ENCODE data around the gene BAG3. TPM values are rescaled to one million over a fixed set of nuclear protein-coding genes. Genes with fewer than 3 reads are reported as not detected.
A peak's percentile ranks its signal among the peaks of the same experiment; 100 is the strongest.

BAG3 gene
- total RNA-seq, 4 donors from 2014 or later = 337 to 626 (median 393) TPM

- DNase-seq = peak in 1 of 2 donors; percentile 33
- in situ Hi-C loops (cut with MboI; ENCODE audit: low sequenced_read_pairs in 4 of 4) = no loop called here
- intact Hi-C loops (cut with DNase I; ENCODE audit: low total_unique reads) = no loop called here
Observed at GRCh38 chr10:119634219-119634544, 17.0 kb upstream of the BAG3 start.

GRCh38 chr10:119637631-119638030, 13.5 kb upstream of the BAG3 start:
- no peaks in the 10 kb centered on the region for H3K4me1 ChIP-seq
- intact Hi-C loops (cut with DNase I; ENCODE audit: low total_unique reads) (no loop called here), in situ Hi-C loops (cut with MboI; ENCODE audit: low sequenced_read_pairs in 4 of 4) (no loop called here)
- no peak overlapping the region for H3K27ac ChIP-seq
- no peaks in the 10 kb centered on the region for H3K36me3 ChIP-seq
- DNase-seq (no peak), ATAC-seq (no peak)
- TF ChIP-seq POLR2A (IDR thresholded peaks at IDR 0.05) = no peak
- no peak overlapping the region for H3K4me3 ChIP-seq
- no peaks in the 10 kb centered on the region for H3K27me3 ChIP-seq
- no peaks in the 10 kb centered on the region for H3K9me3 ChIP-seq

More at GRCh38 chr10:119634219-119634544, 17.0 kb upstream of the BAG3 start:
- H3K36me3 ChIP-seq = no peaks in the 10 kb centered on the region
- H3K4me1 ChIP-seq = no peaks in the 10 kb centered on the region
- no peaks in the 10 kb centered on the region for H3K9me3 ChIP-seq
- TF ChIP-seq POLR2A (IDR thresholded peaks at IDR 0.05) (no peak), CTCF (IDR thresholded peaks at IDR 0.05 in 4 of 5, conservative IDR thresholded peaks at IDR 0.05 in 1 of 5) (no peak)
- ATAC-seq = no peak
- H3K27ac ChIP-seq = no peak overlapping the region
- no peak overlapping the region for H3K4me3 ChIP-seq
- no peaks in the 10 kb centered on the region for H3K27me3 ChIP-seq

- in situ Hi-C loops (cut with MboI; ENCODE audit: low sequenced_read_pairs in 4 of 4) (no loop called here), intact Hi-C loops (cut with DNase I; ENCODE audit: low total_unique reads) (no loop called here)
- H3K4me3 ChIP-seq = no peak overlapping the region
- no peak for TF ChIP-seq POLR2A (IDR thresholded peaks at IDR 0.05)
- no peak for TF ChIP-seq CTCF (IDR thresholded peaks at IDR 0.05 in 4 of 5, conservative IDR thresholded peaks at IDR 0.05 in 1 of 5)
- no peaks in the 10 kb centered on the region for H3K27me3 ChIP-seq
- H3K9me3 ChIP-seq = no peaks in the 10 kb centered on the region
- ATAC-seq (no peak), DNase-seq (no peak)
- no peaks in the 10 kb centered on the region for H3K36me3 ChIP-seq
- H3K27ac ChIP-seq = no peak overlapping the region
- H3K4me1 ChIP-seq = no peaks in the 10 kb centered on the region
Observed at GRCh38 chr10:119638982-119639381, 12.2 kb upstream of the BAG3 start.

GRCh38 chr10:119640384-119640783, 10.8 kb upstream of the BAG3 start:
- in situ Hi-C loops (cut with MboI; ENCODE audit: low sequenced_read_pairs in 4 of 4) = no loop called here
- ATAC-seq = no peak

GRCh38 chr10:119640875-119641526, 10.2 kb upstream of the BAG3 start:
- TF ChIP-seq POLR2A (IDR thresholded peaks at IDR 0.05) (no peak), CTCF (IDR thresholded peaks at IDR 0.05 in 4 of 5, conservative IDR thresholded peaks at IDR 0.05 in 1 of 5) (no peak)
- Histone ChIP-seq H3K4me1 (no peaks in the 10 kb centered on the region), H3K9me3 (no peaks in the 10 kb centered on the region), H3K27ac (no peak overlapping the region), H3K27me3 (no peaks in the 10 kb centered on the region), H3K4me3 (no peak overlapping the region), H3K36me3 (no peaks in the 10 kb centered on the region)
- intact Hi-C loops (cut with DNase I; ENCODE audit: low total_unique reads) (no loop called here), in situ Hi-C loops (cut with MboI; ENCODE audit: low sequenced_read_pairs in 4 of 4) (no loop called here)
- DNase-seq (no peak), ATAC-seq (no peak)

More at GRCh38 chr10:119640384-119640783, 10.8 kb upstream of the BAG3 start:
- Histone ChIP-seq H3K4me3 (no peak overlapping the region), H3K27me3 (no peaks in the 10 kb centered on the region), H3K27ac (no peak overlapping the region), H3K9me3 (no peaks in the 10 kb centered on the region), H3K4me1 (no peaks in the 10 kb centered on the region), H3K36me3 (no peaks in the 10 kb centered on the region)
- TF ChIP-seq CTCF (IDR thresholded peaks at IDR 0.05 in 4 of 5, conservative IDR thresholded peaks at IDR 0.05 in 1 of 5) = no peak
- TF ChIP-seq POLR2A (IDR thresholded peaks at IDR 0.05) = no peak
- no peak for DNase-seq
- intact Hi-C loops (cut with DNase I; ENCODE audit: low total_unique reads) = no loop called here
